Caco-2 (cell line): ENCODE results near the gene C6orf118. TPM values are rescaled to one million over a fixed set of nuclear protein-coding genes. Genes with fewer than 3 reads are reported as not detected.

Source experiments
- BruUV-seq: library from RNA; stranded (reverse); fragments of 400-500 nt; replicated peaks from 2 replicates; lab custom pipeline; 2021; lab: Mats Ljungman, UMichigan
- CTCF ChIA-PET: fragments of 300-600 bp; sonication (Branson Sonifier 250); formaldehyde crosslinking; loops from one replicate; lab custom pipeline; 2022; ENCODE audit warnings: antibody characterized with exemption; lab: Charles Lee
- POLR2A ChIA-PET: fragments of 300-600 bp; sonication (Branson Sonifier 250); formaldehyde crosslinking; loops from one replicate; lab custom pipeline; 2022; ENCODE audit warnings: antibody characterized with exemption; lab: Charles Lee
- DNase-seq, 2 experiments: peaks; one replicate each; pipeline versions ENCODE4 v3.0.0 to v3.0.0-alpha.2; 2020 to 2022
- H3K27me3 ChIP-seq: replicated peaks from 2 replicates; pipeline ENCODE4 v1.6.0; 2011; ENCODE audit warnings: low read length; ENCODE audit not compliant: control insufficient read depth, insufficient read depth
- H3K36me3 ChIP-seq: 2 replicates; pipeline ENCODE4 v1.5.1; 2011; ENCODE audit warnings: low read length; ENCODE audit not compliant: control insufficient read depth, insufficient read depth
- H3K4me1 ChIP-seq: fragments of 250-450 bp; sonication (Bioruptor Pico); 2 replicates; pipeline ENCODE4 v1.5.1; 2020; ENCODE audit warnings: mild to moderate bottlenecking
- H3K4me3 ChIP-seq: 2 replicates; pipeline ENCODE4 v1.5.1; 2011; ENCODE audit warnings: low read depth, mild to moderate bottlenecking, control low read depth, low read length
- H3K9me3 ChIP-seq: fragments of 250-450 bp; sonication (Bioruptor Pico); 2 replicates; pipeline ENCODE4 v1.5.1; 2020; ENCODE audit warnings: mild to moderate bottlenecking, moderate library complexity
- H3K27ac Mint-ChIP-seq: one replicate; pipeline ENCODE4 v1.8.0; 2022; ENCODE audit warnings: mixed read lengths; ENCODE audit not compliant: unreplicated experiment
- H3K27me3 Mint-ChIP-seq: one replicate; pipeline ENCODE4 v1.8.0; 2022; ENCODE audit warnings: mixed read lengths; ENCODE audit not compliant: insufficient read depth, unreplicated experiment
- H3K36me3 Mint-ChIP-seq: one replicate; pipeline ENCODE4 v1.8.0; 2022; ENCODE audit warnings: mild to moderate bottlenecking, mixed read lengths; ENCODE audit not compliant: insufficient read depth, unreplicated experiment
- H3K4me1 Mint-ChIP-seq: one replicate; pipeline ENCODE4 v1.8.0; 2022; ENCODE audit warnings: low read depth, mixed read lengths; ENCODE audit not compliant: unreplicated experiment
- H3K4me3 Mint-ChIP-seq: one replicate; pipeline ENCODE4 v1.8.0; 2022; ENCODE audit warnings: mild to moderate bottlenecking, moderate library complexity, mixed read lengths; ENCODE audit not compliant: unreplicated experiment
- H3K9me3 Mint-ChIP-seq: one replicate; pipeline ENCODE4 v1.8.0; 2022; ENCODE audit warnings: mixed read lengths; ENCODE audit not compliant: unreplicated experiment
- CTCF ChIP-seq, 2 experiments: fragments of 200-600 bp in 1 of 2; IDR thresholded peaks; 1 replicate in 1 of 2; 2 replicates in 1 of 2; pipeline versions ENCODE4 v1.5.1 to v1.8.0; 2011 to 2022; ENCODE audit warnings: antibody characterized with exemption in 1 of 2, control low read depth in 1 of 2, inconsistent platforms in 1 of 2, low read depth in 1 of 2, low read length in 1 of 2, mild to moderate bottlenecking in 1 of 2, moderate library complexity in 1 of 2; ENCODE audit not compliant: insufficient read depth in 1 of 2, severe bottlenecking in 1 of 2, unreplicated experiment in 1 of 2
- intact Hi-C: fragments of 100-400 bp; cut with micrococcal nuclease; formaldehyde crosslinking; loops from one replicate; pipeline ENCODE4 v1.10.0; 2022; ENCODE audit not compliant: unreplicated experiment
- total RNA-seq: library from RNA; stranded (reverse); gene quantifications from 2 replicates; pipeline ENCODE4 v1.2.3, GENCODE V29; 2022

C6orf118 gene
- total RNA-seq, 1 experiment from 2014 or later = not detected

- no TSS peak for BruUV-seq
- H3K9me3 Mint-ChIP-seq = peaks cover 26% of the 10 kb centered on the region
- CTCF ChIA-PET = interaction anchor here (1.6 kb wide), 1 partner anchor 176 kb away, joined by 6 read pairs; no protein-coding TSS in a partner anchor
Observed at GRCh38 chr6:165231177-165231576, 78.2 kb downstream of the C6orf118 start.

More at GRCh38 chr6:165231177-165231576, 78.2 kb downstream of the C6orf118 start:
- Histone ChIP-seq H3K4me3 (no peak overlapping the region), H3K9me3 (no peaks in the 10 kb centered on the region), H3K36me3 (no peaks in the 10 kb centered on the region), H3K27me3 (no peaks in the 10 kb centered on the region), H3K4me1 (no peaks in the 10 kb centered on the region)
- no peak overlapping the region for H3K27ac Mint-ChIP-seq
- TF ChIP-seq CTCF (IDR thresholded peaks at IDR 0.05; ENCODE audit: insufficient read depth in 1 of 2, low read depth in 1 of 2, low read length in 1 of 2, severe bottlenecking in 1 of 2, unreplicated experiment in 1 of 2) = no peak
- no peaks in the 10 kb centered on the region for H3K36me3 Mint-ChIP-seq
- H3K4me3 Mint-ChIP-seq = no peak overlapping the region
- POLR2A ChIA-PET = no interaction called here
- DNase-seq = no peak
- no peaks in the 10 kb centered on the region for H3K4me1 Mint-ChIP-seq
- H3K27me3 Mint-ChIP-seq = no peaks in the 10 kb centered on the region
- intact Hi-C loops = loop anchor here (2.0 kb wide), 1 partner anchor 176 kb away; no protein-coding TSS in a partner anchor
